Liver (tissue), 9 donors: ENCODE measurements around the gene PROX1. TPM values are rescaled to one million over a fixed set of nuclear protein-coding genes. Genes with fewer than 3 reads are reported as not detected.

Experiments
- DNase-seq: peaks from one replicate; pipeline ENCODE4 v3.0.0-alpha.2; 2017; ENCODE audit warnings: low spot score
- H3K27ac ChIP-seq, 2 donors: one replicate each; pipeline ENCODE4 v1.7.0; 2013; ENCODE audit warnings: inconsistent platforms in 2 of 2, low read length in 2 of 2, control low read depth in 1 of 2, low read depth in 1 of 2, mild to moderate bottlenecking in 1 of 2
- H3K27me3 ChIP-seq, 4 donors: one replicate each; pipeline versions ENCODE4 v1.6.1 to v1.7.0; 2013; ENCODE audit warnings: low read length in 3 of 4, inconsistent platforms in 1 of 4, mild to moderate bottlenecking in 1 of 4, moderate library complexity in 1 of 4; ENCODE audit not compliant: control insufficient read depth in 4 of 4, insufficient read depth in 4 of 4
- H3K36me3 ChIP-seq, 4 donors: one replicate each; pipeline versions ENCODE4 v1.6.1 to v1.7.0; 2013; ENCODE audit warnings: low read length in 3 of 4, mild to moderate bottlenecking in 3 of 4, low read depth in 1 of 4, moderate library complexity in 1 of 4; ENCODE audit not compliant: control insufficient read depth in 4 of 4, insufficient read depth in 3 of 4
- H3K4me1 ChIP-seq, 4 donors: one replicate each; pipeline versions ENCODE4 v1.6.1 to v1.7.0; 2013; ENCODE audit warnings: low read length in 3 of 4, mild to moderate bottlenecking in 3 of 4, moderate library complexity in 1 of 4; ENCODE audit not compliant: control insufficient read depth in 4 of 4, insufficient read depth in 4 of 4
- H3K4me3 ChIP-seq, 3 donors: one replicate each; pipeline versions ENCODE4 v1.6.1 to v1.7.0; 2013; ENCODE audit warnings: low read length in 3 of 3, control low read depth in 1 of 3, low read depth in 1 of 3, mild to moderate bottlenecking in 1 of 3
- H3K9ac ChIP-seq, 2 donors: one replicate each; pipeline ENCODE4 v1.7.0; 2013; ENCODE audit warnings: low read length in 2 of 2, mild to moderate bottlenecking in 2 of 2, moderate library complexity in 2 of 2, control low read depth in 1 of 2, low read depth in 1 of 2
- H3K9me3 ChIP-seq, 4 donors: one replicate each; pipeline versions ENCODE4 v1.6.1 to v1.7.0; 2013; ENCODE audit warnings: low read length in 3 of 4; ENCODE audit not compliant: control insufficient read depth in 4 of 4
- EGR1 ChIP-seq, 2 donors: IDR thresholded peaks; 2 replicates each; pipeline ENCODE4 v1.6.1; 2016 to 2018; ENCODE audit warnings: antibody characterized with exemption in 2 of 2, low read depth in 2 of 2
- FOXA1 ChIP-seq: IDR thresholded peaks from 2 replicates; pipeline ENCODE4 v1.6.1; 2016; ENCODE audit warnings: antibody characterized with exemption
- FOXA2 ChIP-seq: IDR thresholded peaks from 2 replicates; pipeline ENCODE4 v1.6.1; 2016; ENCODE audit warnings: antibody characterized with exemption
- GABPA ChIP-seq, 2 donors: IDR thresholded peaks in 1 of 2; conservative IDR thresholded peaks in 1 of 2; 2 replicates each; pipeline ENCODE4 v1.6.1; 2016; ENCODE audit warnings: antibody characterized with exemption in 2 of 2, mild to moderate bottlenecking in 1 of 2, moderate library complexity in 1 of 2
- HNF4A ChIP-seq, 2 donors: conservative IDR thresholded peaks; 2 replicates each; pipeline ENCODE4 v1.6.1; 2016; ENCODE audit warnings: antibody characterized with exemption in 2 of 2, mild to moderate bottlenecking in 2 of 2
- HNF4G ChIP-seq: IDR thresholded peaks from 2 replicates; pipeline ENCODE4 v1.6.1; 2016; ENCODE audit warnings: antibody characterized with exemption
- JUND ChIP-seq, 2 donors: IDR thresholded peaks; 2 replicates each; pipeline ENCODE4 v1.6.1; 2016; ENCODE audit warnings: antibody characterized with exemption in 2 of 2
- NR2F2 ChIP-seq: IDR thresholded peaks from 2 replicates; pipeline ENCODE4 v1.6.1; 2016; ENCODE audit warnings: antibody characterized with exemption
- RAD21 ChIP-seq, 2 donors: IDR thresholded peaks; 2 replicates each; pipeline ENCODE4 v1.6.1; 2016; ENCODE audit warnings: antibody characterized with exemption in 2 of 2, mild to moderate bottlenecking in 2 of 2
- RXRA ChIP-seq, 2 donors: IDR thresholded peaks; 2 replicates each; pipeline ENCODE4 v1.6.1; 2017 to 2018; ENCODE audit warnings: antibody characterized with exemption in 2 of 2, mild to moderate bottlenecking in 1 of 2
- SP1 ChIP-seq: IDR thresholded peaks from 2 replicates; pipeline ENCODE4 v1.6.1; 2018; ENCODE audit warnings: antibody characterized with exemption, mild to moderate bottlenecking
- TAF1 ChIP-seq: conservative IDR thresholded peaks from 2 replicates; pipeline ENCODE4 v1.6.1; 2016; ENCODE audit warnings: antibody characterized with exemption, mild to moderate bottlenecking
- YY1 ChIP-seq: IDR thresholded peaks from 2 replicates; pipeline ENCODE4 v1.6.1; 2016; ENCODE audit warnings: antibody characterized with exemption, mild to moderate bottlenecking
- WGBS: extraction: QIAGEN DNeasy Blood & Tissue Kit; methylation state at CpG from one replicate; pipeline ENCODE4 v1.1.7; 2013; 5-methylcytosine and 5-hydroxymethylcytosine counted together
- polyA plus RNA-seq, 2 donors: library from polyadenylated mRNA; stranded (reverse) in 1 of 2; unstranded in 1 of 2; fragments of 200-250 nt in 1 of 2; fragments of >200 nt in 1 of 2; fragmentation: Nextera tagmentation in 1 of 2; extraction: Ambion mirVana in 1 of 2; gene quantifications; one replicate each; pipeline versions ENCODE4 v1.2.1 to v1.2.3, GENCODE V29; 2013 to 2015
- total RNA-seq, 2 donors: library from RNA; depleted of rRNA; stranded (reverse); fragments of >200 nt; gene quantifications; one replicate each; pipeline ENCODE4 v1.2.3, GENCODE V29; 2014
- TF ChIP-seq, protein P1 (sequence below): IDR thresholded peaks from 2 replicates; pipeline ENCODE4 v1.6.1; 2016; ENCODE audit warnings: antibody characterized with exemption
- TF ChIP-seq, protein P2 (sequence below): IDR thresholded peaks from 2 replicates; pipeline ENCODE4 v1.6.1; 2016; ENCODE audit warnings: antibody characterized with exemption
- TF ChIP-seq, protein P3 (sequence below): IDR thresholded peaks from 2 replicates; pipeline ENCODE4 v1.6.1; 2016; ENCODE audit warnings: antibody characterized with exemption
- TF ChIP-seq, protein P4 (sequence below): IDR thresholded peaks from 2 replicates; pipeline ENCODE4 v1.6.1; 2016; ENCODE audit warnings: antibody characterized with exemption, mild to moderate bottlenecking
- TF ChIP-seq, protein P5 (sequence below): fragments of 150-350 bp; IDR thresholded peaks from 2 replicates; pipeline ENCODE4 v1.5.1; 2017; ENCODE audit warnings: improper control_type of control experiment, low read depth, low read length; ENCODE audit not compliant: missing input control
- donor health status: healthy.
- donor health status: healthy.
- donor health status: healthy.
- donor health status: healthy.
- donor health status: healthy.

Gene PROX1
- total and polyA plus RNA-seq, 4 donors: 18.3 to 101 (median 31.3) TPM

DNA sequence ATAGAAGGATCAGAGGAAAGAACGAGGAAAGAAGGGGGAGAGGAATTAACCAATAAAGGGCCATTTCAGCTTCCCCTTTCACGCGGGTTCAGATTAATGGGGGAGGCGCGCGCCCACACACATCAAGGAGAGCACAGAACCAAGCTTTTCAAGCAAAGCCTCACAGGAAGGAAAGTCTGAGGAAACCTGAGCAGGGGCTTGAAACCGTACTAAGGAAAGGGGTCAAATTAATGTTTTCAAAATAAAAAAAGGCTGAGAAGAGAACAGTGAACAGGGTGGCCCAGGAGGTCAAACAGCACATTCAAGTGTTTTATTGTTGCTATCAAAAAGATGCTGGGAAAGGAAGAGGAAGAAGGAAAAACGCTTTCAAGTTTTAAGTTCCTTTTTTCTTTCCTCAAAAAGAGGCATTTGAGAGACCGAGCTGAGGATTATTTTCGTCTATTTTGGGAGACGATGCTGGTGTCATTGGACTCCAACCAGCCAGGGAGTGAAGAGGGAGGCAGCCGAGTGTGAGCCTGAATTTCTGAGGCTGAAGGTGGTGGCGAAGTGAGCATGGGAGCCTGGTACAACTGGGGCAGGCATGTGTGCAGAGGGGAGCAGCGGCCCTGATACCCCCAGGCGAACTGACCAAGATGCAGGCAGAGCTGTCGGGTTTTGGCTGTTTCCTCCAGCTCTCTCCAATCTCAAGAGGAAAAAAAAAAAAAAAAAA is 88.4 kb downstream of the PROX1 start:
- no peak for DNase-seq
- 77% methylated on average over 16 of the region's 16 CpGs for WGBS
- H3K36me3 ChIP-seq: no peaks in the 10 kb centered on the region
- H3K27me3 ChIP-seq: no peaks in the 10 kb centered on the region
- H3K4me3 ChIP-seq: no peak overlapping the region
- no peak overlapping the region for H3K9ac ChIP-seq
- TF ChIP-seq EGR1 (IDR thresholded peaks at IDR 0.05; ENCODE audit: low read depth in 2 of 2): no peak
- TF ChIP-seq FOXA2: no peak
- no peak for TF ChIP-seq FOXA1
- TF ChIP-seq, protein P1, sequence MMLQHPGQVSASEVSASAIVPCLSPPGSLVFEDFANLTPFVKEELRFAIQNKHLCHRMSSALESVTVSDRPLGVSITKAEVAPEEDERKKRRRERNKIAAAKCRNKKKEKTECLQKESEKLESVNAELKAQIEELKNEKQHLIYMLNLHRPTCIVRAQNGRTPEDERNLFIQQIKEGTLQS: no peak
- no peak for TF ChIP-seq JUND (IDR thresholded peaks at IDR 0.05)
- TF ChIP-seq GABPA (IDR thresholded peaks at IDR 0.05 in 1 of 2, conservative IDR thresholded peaks at IDR 0.05 in 1 of 2): no peak
- TF ChIP-seq NR2F2: no peak
- no peak for TF ChIP-seq HNF4G
- no peak for TF ChIP-seq RXRA (IDR thresholded peaks at IDR 0.05)
- TF ChIP-seq, protein P2, sequence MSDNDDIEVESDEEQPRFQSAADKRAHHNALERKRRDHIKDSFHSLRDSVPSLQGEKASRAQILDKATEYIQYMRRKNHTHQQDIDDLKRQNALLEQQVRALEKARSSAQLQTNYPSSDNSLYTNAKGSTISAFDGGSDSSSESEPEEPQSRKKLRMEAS: no peak
- TF ChIP-seq, protein P3, sequence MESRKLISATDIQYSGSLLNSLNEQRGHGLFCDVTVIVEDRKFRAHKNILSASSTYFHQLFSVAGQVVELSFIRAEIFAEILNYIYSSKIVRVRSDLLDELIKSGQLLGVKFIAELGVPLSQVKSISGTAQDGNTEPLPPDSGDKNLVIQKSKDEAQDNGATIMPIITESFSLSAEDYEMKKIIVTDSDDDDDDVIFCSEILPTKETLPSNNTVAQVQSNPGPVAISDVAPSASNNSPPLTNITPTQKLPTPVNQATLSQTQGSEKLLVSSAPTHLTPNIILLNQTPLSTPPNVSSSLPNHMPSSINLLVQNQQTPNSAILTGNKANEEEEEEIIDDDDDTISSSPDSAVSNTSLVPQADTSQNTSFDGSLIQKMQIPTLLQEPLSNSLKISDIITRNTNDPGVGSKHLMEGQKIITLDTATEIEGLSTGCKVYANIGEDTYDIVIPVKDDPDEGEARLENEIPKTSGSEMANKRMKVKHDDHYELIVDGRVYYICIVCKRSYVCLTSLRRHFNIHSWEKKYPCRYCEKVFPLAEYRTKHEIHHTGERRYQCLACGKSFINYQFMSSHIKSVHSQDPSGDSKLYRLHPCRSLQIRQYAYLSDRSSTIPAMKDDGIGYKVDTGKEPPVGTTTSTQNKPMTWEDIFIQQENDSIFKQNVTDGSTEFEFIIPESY: no peak
- TF ChIP-seq, protein P4, sequence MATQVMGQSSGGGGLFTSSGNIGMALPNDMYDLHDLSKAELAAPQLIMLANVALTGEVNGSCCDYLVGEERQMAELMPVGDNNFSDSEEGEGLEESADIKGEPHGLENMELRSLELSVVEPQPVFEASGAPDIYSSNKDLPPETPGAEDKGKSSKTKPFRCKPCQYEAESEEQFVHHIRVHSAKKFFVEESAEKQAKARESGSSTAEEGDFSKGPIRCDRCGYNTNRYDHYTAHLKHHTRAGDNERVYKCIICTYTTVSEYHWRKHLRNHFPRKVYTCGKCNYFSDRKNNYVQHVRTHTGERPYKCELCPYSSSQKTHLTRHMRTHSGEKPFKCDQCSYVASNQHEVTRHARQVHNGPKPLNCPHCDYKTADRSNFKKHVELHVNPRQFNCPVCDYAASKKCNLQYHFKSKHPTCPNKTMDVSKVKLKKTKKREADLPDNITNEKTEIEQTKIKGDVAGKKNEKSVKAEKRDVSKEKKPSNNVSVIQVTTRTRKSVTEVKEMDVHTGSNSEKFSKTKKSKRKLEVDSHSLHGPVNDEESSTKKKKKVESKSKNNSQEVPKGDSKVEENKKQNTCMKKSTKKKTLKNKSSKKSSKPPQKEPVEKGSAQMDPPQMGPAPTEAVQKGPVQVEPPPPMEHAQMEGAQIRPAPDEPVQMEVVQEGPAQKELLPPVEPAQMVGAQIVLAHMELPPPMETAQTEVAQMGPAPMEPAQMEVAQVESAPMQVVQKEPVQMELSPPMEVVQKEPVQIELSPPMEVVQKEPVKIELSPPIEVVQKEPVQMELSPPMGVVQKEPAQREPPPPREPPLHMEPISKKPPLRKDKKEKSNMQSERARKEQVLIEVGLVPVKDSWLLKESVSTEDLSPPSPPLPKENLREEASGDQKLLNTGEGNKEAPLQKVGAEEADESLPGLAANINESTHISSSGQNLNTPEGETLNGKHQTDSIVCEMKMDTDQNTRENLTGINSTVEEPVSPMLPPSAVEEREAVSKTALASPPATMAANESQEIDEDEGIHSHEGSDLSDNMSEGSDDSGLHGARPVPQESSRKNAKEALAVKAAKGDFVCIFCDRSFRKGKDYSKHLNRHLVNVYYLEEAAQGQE: no peak
- TF ChIP-seq, protein P5, sequence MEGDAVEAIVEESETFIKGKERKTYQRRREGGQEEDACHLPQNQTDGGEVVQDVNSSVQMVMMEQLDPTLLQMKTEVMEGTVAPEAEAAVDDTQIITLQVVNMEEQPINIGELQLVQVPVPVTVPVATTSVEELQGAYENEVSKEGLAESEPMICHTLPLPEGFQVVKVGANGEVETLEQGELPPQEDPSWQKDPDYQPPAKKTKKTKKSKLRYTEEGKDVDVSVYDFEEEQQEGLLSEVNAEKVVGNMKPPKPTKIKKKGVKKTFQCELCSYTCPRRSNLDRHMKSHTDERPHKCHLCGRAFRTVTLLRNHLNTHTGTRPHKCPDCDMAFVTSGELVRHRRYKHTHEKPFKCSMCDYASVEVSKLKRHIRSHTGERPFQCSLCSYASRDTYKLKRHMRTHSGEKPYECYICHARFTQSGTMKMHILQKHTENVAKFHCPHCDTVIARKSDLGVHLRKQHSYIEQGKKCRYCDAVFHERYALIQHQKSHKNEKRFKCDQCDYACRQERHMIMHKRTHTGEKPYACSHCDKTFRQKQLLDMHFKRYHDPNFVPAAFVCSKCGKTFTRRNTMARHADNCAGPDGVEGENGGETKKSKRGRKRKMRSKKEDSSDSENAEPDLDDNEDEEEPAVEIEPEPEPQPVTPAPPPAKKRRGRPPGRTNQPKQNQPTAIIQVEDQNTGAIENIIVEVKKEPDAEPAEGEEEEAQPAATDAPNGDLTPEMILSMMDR: no peak
- TF ChIP-seq YY1: no peak
- TF ChIP-seq HNF4A (conservative IDR thresholded peaks at IDR 0.05): no peak
- TF ChIP-seq SP1: no peak
- TF ChIP-seq TAF1: no peak
- no peak for TF ChIP-seq RAD21 (IDR thresholded peaks at IDR 0.05)
- H3K4me1 ChIP-seq: peaks cover 0 to 29% (median 4%) of the 10 kb centered on the region in 4 donors
- H3K9me3 ChIP-seq: no peaks in the 10 kb centered on the region
- peak overlapping the region; percentile 51 to 70 for H3K27ac ChIP-seq
